SK-N-SH (cell line): ENCODE results near the gene DENND2A. TPM values are rescaled to one million over a fixed set of nuclear protein-coding genes. Genes with fewer than 3 reads are reported as not detected.

ENCODE experiments used
- CTCF ChIA-PET: fragments of 300-600, 350-600 bp; formaldehyde crosslinking; extraction: SDS; loops from one replicate; lab custom pipeline; 2021; lab: Yijun Ruan, JAX
- POLR2A ChIA-PET: fragments of 350-600 bp; sonication (Branson Sonifier 250); formaldehyde crosslinking; extraction: SDS; loops from one replicate; lab custom pipeline; 2020; ENCODE audit warnings: antibody characterized with exemption, inconsistent platforms; lab: Yijun Ruan, JAX
- DNase-seq: peaks from one replicate; pipeline ENCODE4 v3.0.0; 2012
- H2AFZ ChIP-seq: fragments of 200-600 bp; sonication (generic); 2 replicates; pipeline ENCODE4 v1.8.1; 2016; ENCODE audit warnings: antibody characterized with exemption, mild to moderate bottlenecking, low read depth
- H3F3A ChIP-seq: fragments of 200-600 bp; sonication (generic); replicated peaks from 2 replicates; pipeline ENCODE3; 2016; ENCODE audit warnings: antibody characterized with exemption, mild to moderate bottlenecking; ENCODE audit not compliant: insufficient read depth
- H3K27ac ChIP-seq, 2 experiments: fragments of 200-500 bp in 1 of 2; fragments of 200-600 bp in 1 of 2; sonication (Bioruptor generic) in 1 of 2; sonication (generic), shearing (Covaris generic) in 1 of 2; 2 replicates each; pipeline versions ENCODE4 v1.5.1 to v1.6.1; 2014 to 2016; ENCODE audit warnings: low read depth in 2 of 2, inconsistent platforms in 1 of 2, low read length in 1 of 2, mild to moderate bottlenecking in 1 of 2, mixed read lengths in 1 of 2
- H3K27me3 ChIP-seq: fragments of 200-600 bp; sonication (generic), shearing (Covaris generic); 2 replicates; pipeline ENCODE4 v1.6.1; 2016; ENCODE audit warnings: mixed run types; ENCODE audit not compliant: insufficient read depth
- H3K36me3 ChIP-seq, 2 experiments: fragments of 200-500 bp in 1 of 2; fragments of 200-600 bp in 1 of 2; sonication (Bioruptor generic) in 1 of 2; sonication (generic) in 1 of 2; replicated peaks in 1 of 2; 2 replicates each; pipeline versions ENCODE3 to v1.5.1; 2014 to 2016; ENCODE audit warnings: low read length in 1 of 2, mild to moderate bottlenecking in 1 of 2; ENCODE audit not compliant: insufficient read depth in 2 of 2, control insufficient read depth in 1 of 2
- H3K4me1 ChIP-seq, 2 experiments: fragments of 200-500 bp in 1 of 2; fragments of 200-600 bp in 1 of 2; sonication (Bioruptor generic) in 1 of 2; sonication (generic), shearing (Covaris generic) in 1 of 2; 2 replicates each; pipeline versions ENCODE4 v1.5.1 to v1.6.1; 2014 to 2016; ENCODE audit warnings: low read depth in 1 of 2, low read length in 1 of 2, mixed run types in 1 of 2; ENCODE audit not compliant: insufficient read depth in 2 of 2, control insufficient read depth in 1 of 2
- H3K4me2 ChIP-seq: fragments of 200-600 bp; sonication (generic), shearing (Covaris generic); 2 replicates; pipeline ENCODE4 v1.6.1; 2017; ENCODE audit warnings: mixed run types
- H3K4me3 ChIP-seq, 2 experiments: fragments of 200-500 bp in 1 of 2; fragments of 200-600 bp in 1 of 2; sonication (Bioruptor generic) in 1 of 2; sonication (generic), shearing (Covaris generic) in 1 of 2; 2 replicates each; pipeline versions ENCODE4 v1.5.1 to v1.8.1; 2014 to 2016; ENCODE audit warnings: low read depth in 2 of 2, inconsistent platforms in 1 of 2, low read length in 1 of 2, mild to moderate bottlenecking in 1 of 2, mixed read lengths in 1 of 2, moderate library complexity in 1 of 2
- H3K79me2 ChIP-seq: fragments of 200-600 bp; sonication (generic); 2 replicates; pipeline ENCODE4 v1.8.1; 2017; ENCODE audit warnings: mild to moderate bottlenecking; ENCODE audit not compliant: insufficient read depth
- H3K9ac ChIP-seq: fragments of 200-600 bp; sonication (generic); 2 replicates; pipeline ENCODE4 v1.6.1; 2017; ENCODE audit warnings: mixed run types
- H3K9me2 ChIP-seq: fragments of 200-600 bp; sonication (generic); 2 replicates; pipeline ENCODE4 v1.6.1; 2017; ENCODE audit warnings: mixed run types
- H3K9me3 ChIP-seq: fragments of 200-600 bp; sonication (generic); 2 replicates; pipeline ENCODE4 v1.6.1; 2017; ENCODE audit warnings: mixed run types, mild to moderate bottlenecking, moderate library complexity
- H4K20me1 ChIP-seq: fragments of 200-600 bp; sonication (generic); 2 replicates; pipeline ENCODE4 v1.6.1; 2017; ENCODE audit warnings: mild to moderate bottlenecking, mixed run types; ENCODE audit not compliant: insufficient read depth
- CHD2 ChIP-seq: fragments of 150-350 bp; IDR thresholded peaks from 2 replicates; pipeline ENCODE4 v1.6.1; 2018; ENCODE audit warnings: low read length; ENCODE audit not compliant: partially characterized antibody
- FOSL2 ChIP-seq: IDR thresholded peaks from 2 replicates; pipeline ENCODE4 v1.4.0; 2012; ENCODE audit warnings: low read depth, mild to moderate bottlenecking, moderate library complexity, borderline replicate concordance
- GATA2 ChIP-seq: sonication (generic); formaldehyde crosslinking; IDR thresholded peaks from 2 replicates; pipeline ENCODE4 v1.5.0; 2020; ENCODE audit warnings: mild to moderate bottlenecking, missing genetic modification reagents
- MEF2A ChIP-seq: IDR thresholded peaks from 2 replicates; pipeline ENCODE4 v1.4.0; 2012; ENCODE audit warnings: low read depth, borderline replicate concordance
- RCOR1 ChIP-seq: fragments of 150-350 bp; IDR thresholded peaks from 2 replicates; pipeline ENCODE4 v1.6.1; 2017; ENCODE audit warnings: antibody characterized with exemption, low read length
- RFX5 ChIP-seq: IDR thresholded peaks from 2 replicates; pipeline ENCODE4 v1.6.1; 2012; ENCODE audit warnings: mild to moderate bottlenecking, improper control_type of control experiment, low read length
- RXRA ChIP-seq: IDR thresholded peaks from 2 replicates; pipeline ENCODE4 v1.4.0; 2012; ENCODE audit warnings: low read depth, mild to moderate bottlenecking, borderline replicate concordance
- YY1 ChIP-seq: IDR thresholded peaks from 2 replicates; pipeline ENCODE4 v1.4.0; 2012; ENCODE audit warnings: low read depth, mild to moderate bottlenecking
- WGBS: methylation state at CpG from one replicate; pipeline ENCODE4 v1.1.6; 2017; ENCODE audit warnings: low lambda C conversion rate; 5-methylcytosine and 5-hydroxymethylcytosine counted together
- polyA plus RNA-seq, 3 experiments: library from polyadenylated mRNA; depleted of rRNA; stranded (reverse); fragments of >200 nt; gene quantifications; 2 replicates each; pipeline ENCODE4 v1.2.3, GENCODE V29; 2012
- TF ChIP-seq, protein P1 (sequence below): IDR thresholded peaks from 2 replicates; pipeline ENCODE4 v1.4.0; 2012; ENCODE audit warnings: low read depth

The DENND2A gene
- polyA plus RNA-seq, 1 of the 3 experiments (the other 2 are of a cell fraction), result 3.5 TPM

GRCh38 chr7:140640060-140640637 is 464 bp downstream of the DENND2A start:
- H3K36me3 ChIP-seq, result no peaks in the 10 kb centered on the region
- H3K9me2 ChIP-seq, result no peaks in the 10 kb centered on the region
- no peaks in the 10 kb centered on the region for H3F3A ChIP-seq
- H2AFZ ChIP-seq, result peak overlapping the region; percentile 86; the same call in 1 of the 2 replicates
- TF ChIP-seq MEF2A, result no peak
- TF ChIP-seq RFX5, result no peak
- TF ChIP-seq GATA2 (CRISPR knock-in tag), result no peak
- TF ChIP-seq, protein P1, sequence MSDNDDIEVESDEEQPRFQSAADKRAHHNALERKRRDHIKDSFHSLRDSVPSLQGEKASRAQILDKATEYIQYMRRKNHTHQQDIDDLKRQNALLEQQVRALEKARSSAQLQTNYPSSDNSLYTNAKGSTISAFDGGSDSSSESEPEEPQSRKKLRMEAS, result peak; percentile 64
- no peak for TF ChIP-seq YY1
- TF ChIP-seq RXRA, result no peak
- TF ChIP-seq, all 33 proteins: peak for 1
- Histone ChIP-seq H3K4me3 (peak overlapping the region; percentile 58 to 71), H3K9me3 (no peaks in the 10 kb centered on the region), H3K4me2 (peak overlapping the region; percentile 95), H3K4me1 (peaks cover 0 to 24% of the 10 kb centered on the region in 2 experiments; a peak in 1 of 4 replicates), H3K27ac (peak overlapping the region in 1 of 2 experiments; percentile 63; a peak in 2 of 4 replicates), H3K27me3 (no peaks in the 10 kb centered on the region), H4K20me1 (no peaks in the 10 kb centered on the region), H3K79me2 (no peaks in the 10 kb centered on the region; the same call in 1 of the 2 replicates), H3K9ac (peak overlapping the region; percentile 56)
- DNase-seq, result peak; percentile 91
- CTCF ChIA-PET, result interaction anchor here (0.6 to 20.3 kb wide), 7 partner anchors 12 to 165 kb away, joined by 3 to 433 read pairs (median 5); partner anchors contain the start of gene ADCK2
- POLR2A ChIA-PET, result interaction anchor here (0.8 to 2.0 kb wide), 6 partner anchors 9 to 162 kb away, joined by 3 to 7 read pairs (median 4); partner anchors contain the start of gene MKRN1
- WGBS, result 3% methylated on average over 15 of the region's 74 CpGs

DNA sequence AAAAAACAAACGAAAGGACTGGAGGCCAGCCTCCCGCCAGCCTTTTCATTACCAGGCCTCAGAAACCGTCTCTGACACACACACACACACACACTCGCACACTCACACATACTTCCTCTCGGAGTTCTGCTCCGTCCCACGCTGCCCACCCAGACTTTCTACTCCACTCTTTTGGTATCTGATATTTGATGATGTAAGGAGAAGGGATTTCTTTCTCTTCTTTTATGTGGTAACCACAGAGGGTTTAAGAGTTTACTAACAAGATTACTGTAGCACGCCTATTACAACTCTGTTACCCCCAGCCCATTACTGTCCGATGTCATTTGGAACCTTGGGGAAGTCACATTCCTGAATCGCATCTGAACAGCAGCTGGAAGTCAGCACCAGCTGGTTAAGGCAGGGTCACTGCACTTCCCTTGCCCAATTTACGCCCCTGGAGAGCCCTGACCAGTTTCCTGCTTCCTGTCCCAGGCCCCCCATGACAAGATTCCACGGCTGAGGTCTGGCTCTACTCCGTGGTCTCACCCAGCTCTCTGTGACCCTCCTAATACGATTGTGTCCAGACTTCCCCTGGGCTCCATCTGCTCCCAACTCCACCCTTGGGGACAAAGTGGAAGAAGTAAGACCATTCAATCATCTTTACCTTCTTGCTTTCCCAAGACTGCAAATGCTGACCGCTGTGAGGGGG is 1.1 kb downstream of the DENND2A start:
- no peaks in the 10 kb centered on the region; the same call in 1 of the 2 replicates for H3K79me2 ChIP-seq
- WGBS, result 55% methylated on average over 15 of the region's 15 CpGs
- POLR2A ChIA-PET, result interaction anchor here (0.8 to 2.0 kb wide), 3 partner anchors 8 to 33 kb away, joined by 3 to 7 read pairs (median 5); no protein-coding TSS in a partner anchor
- no peaks in the 10 kb centered on the region for H3K27me3 ChIP-seq
- H3K36me3 ChIP-seq, result no peaks in the 10 kb centered on the region
- peak overlapping the region; percentile 58 to 71 for H3K4me3 ChIP-seq
- no peaks in the 10 kb centered on the region for H3F3A ChIP-seq
- peak overlapping the region in 1 of 2 experiments; percentile 63; a peak in 1 of 4 replicates for H3K27ac ChIP-seq
- H4K20me1 ChIP-seq, result no peaks in the 10 kb centered on the region
- peak overlapping the region; percentile 86; the same call in 1 of the 2 replicates for H2AFZ ChIP-seq
- peak; percentile 8 for TF ChIP-seq CHD2
- TF ChIP-seq RCOR1, result peak; percentile 24; the same call in 1 of the 2 replicates
- no peak for TF ChIP-seq FOSL2
- no peaks in the 10 kb centered on the region for H3K9me2 ChIP-seq
- no peaks in the 10 kb centered on the region for H3K9me3 ChIP-seq
- DNase-seq, result peak; percentile 66
- peaks cover 0 to 24% of the 10 kb centered on the region in 2 experiments; a peak in 1 of 4 replicates for H3K4me1 ChIP-seq
- H3K9ac ChIP-seq, result peak overlapping the region; percentile 56
- peak overlapping the region; percentile 95 for H3K4me2 ChIP-seq
- CTCF ChIA-PET, result interaction anchor here (1.3 to 20.3 kb wide), 3 partner anchors 12 to 123 kb away, joined by 5 to 433 read pairs (median 9); no protein-coding TSS in a partner anchor
